COLO668 (cell line): Measurements from ENCODE around the gene PTPN6.
"Not testable (repeated sequence)": the region's sequence is repeated elsewhere in the genome, so short reads cannot be mapped to it uniquely, and the experiment has no call there.

Source experiments
- DNase-seq: peaks from one replicate; lab custom pipeline; 2025; ENCODE audit not compliant: unreplicated experiment; lab: John Stamatoyannopoulos, UW

The PTPN6 gene

GRCh38 chr12:6950811-6951540, at the start of gene PTPN6:
TSS of gene PTPN6 (plus strand) at chr12:6951356. CDS start at chr12:6951513, 157 bp downstream.
- no peak for DNase-seq

GRCh38 chr12:6902448-6902847, 48.7 kb upstream of the PTPN6 start:
- DNase-seq, result no peak

GRCh38 chr12:6903722-6904121, 47.4 kb upstream of the PTPN6 start:
- no peak for DNase-seq

GRCh38 chr12:6904280-6905276, 46.6 kb upstream of the PTPN6 start, which contains the start of gene LRRC23:
TSS of gene LRRC23 (plus strand) at chr12:6904822. CDS start at chr12:6905634, 812 bp downstream.
- DNase-seq, result peak; percentile 94

- DNase-seq, result no peak
Measured at GRCh38 chr12:6905414-6906040, 45.6 kb upstream of the PTPN6 start.

- not testable (repeated sequence) for DNase-seq
Measured at GRCh38 chr12:6908141-6908540, 43.0 kb upstream of the PTPN6 start.

- DNase-seq, result no peak
Measured at GRCh38 chr12:6909421-6910145, 41.6 kb upstream of the PTPN6 start.

- no peak for DNase-seq
Measured at GRCh38 chr12:6912164-6912935, 38.8 kb upstream of the PTPN6 start.

- DNase-seq, result peak; percentile 79
Measured at GRCh38 chr12:6914246-6914946, 36.8 kb upstream of the PTPN6 start, which contains the start of gene ENO2. TSS of gene ENO2 (plus strand) at chr12:6914580. CDS start at chr12:6915833, 1,253 bp downstream.

- peak; percentile 19 for DNase-seq
Measured at GRCh38 chr12:6914947-6915788, 36.0 kb upstream of the PTPN6 start.

GRCh38 chr12:6915789-6916285, 35.3 kb upstream of the PTPN6 start:
- no peak for DNase-seq

- no peak for DNase-seq
Measured at GRCh38 chr12:6916426-6917200, 34.5 kb upstream of the PTPN6 start.

GRCh38 chr12:6917491-6918231, 33.5 kb upstream of the PTPN6 start:
- no peak for DNase-seq

- DNase-seq, result no peak
Measured at GRCh38 chr12:6919588-6919987, 31.6 kb upstream of the PTPN6 start.

- DNase-seq, result no peak
Measured at GRCh38 chr12:6921539-6921938, 29.6 kb upstream of the PTPN6 start.
